Osteocyte (in vitro differentiated cells): ENCODE results near the gene ACSL3. TPM values are rescaled to one million over a fixed set of nuclear protein-coding genes. Genes with fewer than 3 reads are reported as not detected.
A peak's percentile ranks its signal among the peaks of the same experiment; 100 is the strongest.

Experiments
- DNase-seq: peaks from one replicate; pipeline ENCODE4 v3.0.0; 2021; ENCODE audit warnings: mixed read lengths; ENCODE audit not compliant: unreplicated experiment; ENCODE audit errors: extremely low spot score
- H3K27ac Mint-ChIP-seq: one replicate; pipeline ENCODE4 v1.8.0; 2021; ENCODE audit warnings: mild to moderate bottlenecking, mixed read lengths; ENCODE audit not compliant: unreplicated experiment
- H3K27me3 Mint-ChIP-seq: one replicate; pipeline ENCODE4 v1.8.0; 2021; ENCODE audit warnings: mixed read lengths; ENCODE audit not compliant: unreplicated experiment
- H3K36me3 Mint-ChIP-seq: one replicate; pipeline ENCODE4 v1.8.0; 2021; ENCODE audit warnings: mixed read lengths; ENCODE audit not compliant: unreplicated experiment
- H3K4me1 Mint-ChIP-seq: one replicate; pipeline ENCODE4 v1.8.0; 2021; ENCODE audit warnings: mixed read lengths; ENCODE audit not compliant: unreplicated experiment
- H3K4me3 Mint-ChIP-seq: one replicate; pipeline ENCODE4 v1.8.0; 2021; ENCODE audit warnings: mild to moderate bottlenecking, moderate library complexity, mixed read lengths; ENCODE audit not compliant: unreplicated experiment
- H3K9me3 Mint-ChIP-seq: one replicate; pipeline ENCODE4 v1.8.0; 2021; ENCODE audit warnings: mixed read lengths; ENCODE audit not compliant: unreplicated experiment
- CTCF ChIP-seq: fragments of 200-600 bp; sonication (generic); IDR thresholded peaks from 2 replicates; pipeline ENCODE4 v1.5.0; 2021; ENCODE audit warnings: antibody characterized with exemption, mild to moderate bottlenecking, moderate library complexity
- total RNA-seq: library from RNA; stranded (reverse); gene quantifications from 2 replicates; pipeline ENCODE4 v1.2.1, GENCODE V29; 2021

Gene ACSL3
- total RNA-seq, 1 donor from 2014 or later = 131 TPM

- Mint-ChIP-seq H3K27ac (peak overlapping the region; percentile 2), H3K27me3 (no peaks in the 10 kb centered on the region), H3K4me3 (no peak overlapping the region), H3K36me3 (peaks cover 30% of the 10 kb centered on the region), H3K9me3 (no peaks in the 10 kb centered on the region), H3K4me1 (peaks cover 54% of the 10 kb centered on the region)
- no peak for TF ChIP-seq CTCF
- no peak for DNase-seq
These were observed 48.5 kb downstream of the ACSL3 start for GRCh38 chr2:222909286-222909685.

- Mint-ChIP-seq H3K27me3 (no peaks in the 10 kb centered on the region), H3K4me3 (no peak overlapping the region), H3K9me3 (no peaks in the 10 kb centered on the region), H3K36me3 (peaks cover 22% of the 10 kb centered on the region), H3K4me1 (peaks cover 44% of the 10 kb centered on the region), H3K27ac (peak overlapping the region; percentile 52)
- TF ChIP-seq CTCF = no peak
- DNase-seq = no peak
These were observed 51.3 kb downstream of the ACSL3 start for GRCh38 chr2:222912117-222912516.

- no peak for TF ChIP-seq CTCF
- H3K27me3 Mint-ChIP-seq = no peaks in the 10 kb centered on the region
- H3K36me3 Mint-ChIP-seq = peaks cover 19% of the 10 kb centered on the region
- peaks cover 45% of the 10 kb centered on the region for H3K4me1 Mint-ChIP-seq
- DNase-seq = no peak
- H3K9me3 Mint-ChIP-seq = no peaks in the 10 kb centered on the region
- no peak overlapping the region for H3K4me3 Mint-ChIP-seq
- peak overlapping the region; percentile 52 for H3K27ac Mint-ChIP-seq
These were observed 51.9 kb downstream of the ACSL3 start for GRCh38 chr2:222912776-222913175.

GRCh38 chr2:222915092-222915957 is 54.5 kb downstream of the ACSL3 start:
- peaks cover 53% of the 10 kb centered on the region for H3K4me1 Mint-ChIP-seq
- peak overlapping the region; percentile 54 for H3K27ac Mint-ChIP-seq

More at GRCh38 chr2:222915092-222915957, 54.5 kb downstream of the ACSL3 start:
- Mint-ChIP-seq H3K9me3 (no peaks in the 10 kb centered on the region), H3K27me3 (no peaks in the 10 kb centered on the region), H3K36me3 (peaks cover 17% of the 10 kb centered on the region), H3K4me3 (no peak overlapping the region)
- DNase-seq = no peak
- peak; percentile 66 for TF ChIP-seq CTCF
